ENCODE results near the gene MDFIC2.

GRCh38 chr3:70277304-70277703, 35.1 kb downstream of the MDFIC2 start:
- TF ChIP-seq, protein P1, sequence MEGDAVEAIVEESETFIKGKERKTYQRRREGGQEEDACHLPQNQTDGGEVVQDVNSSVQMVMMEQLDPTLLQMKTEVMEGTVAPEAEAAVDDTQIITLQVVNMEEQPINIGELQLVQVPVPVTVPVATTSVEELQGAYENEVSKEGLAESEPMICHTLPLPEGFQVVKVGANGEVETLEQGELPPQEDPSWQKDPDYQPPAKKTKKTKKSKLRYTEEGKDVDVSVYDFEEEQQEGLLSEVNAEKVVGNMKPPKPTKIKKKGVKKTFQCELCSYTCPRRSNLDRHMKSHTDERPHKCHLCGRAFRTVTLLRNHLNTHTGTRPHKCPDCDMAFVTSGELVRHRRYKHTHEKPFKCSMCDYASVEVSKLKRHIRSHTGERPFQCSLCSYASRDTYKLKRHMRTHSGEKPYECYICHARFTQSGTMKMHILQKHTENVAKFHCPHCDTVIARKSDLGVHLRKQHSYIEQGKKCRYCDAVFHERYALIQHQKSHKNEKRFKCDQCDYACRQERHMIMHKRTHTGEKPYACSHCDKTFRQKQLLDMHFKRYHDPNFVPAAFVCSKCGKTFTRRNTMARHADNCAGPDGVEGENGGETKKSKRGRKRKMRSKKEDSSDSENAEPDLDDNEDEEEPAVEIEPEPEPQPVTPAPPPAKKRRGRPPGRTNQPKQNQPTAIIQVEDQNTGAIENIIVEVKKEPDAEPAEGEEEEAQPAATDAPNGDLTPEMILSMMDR (IDR thresholded peaks at IDR 0.05), result no peak
- no peak for TF ChIP-seq EP300 (IDR thresholded peaks at IDR 0.05)
- TF ChIP-seq POLR2A (IDR thresholded peaks at IDR 0.05), result no peak
- TF ChIP-seq POLR2AphosphoS5 (IDR thresholded peaks at IDR 0.05), result no peak

Measured in suprapubic skin (tissue), 4 donors.